ENCODE results near the gene HOOK1. TPM values are rescaled to one million over a fixed set of nuclear protein-coding genes. Genes with fewer than 3 reads are reported as not detected.

The HOOK1 gene
- polyA plus RNA-seq, 1 of the 3 experiments (the other 2 are of a cell fraction): 0.35 TPM

DNA sequence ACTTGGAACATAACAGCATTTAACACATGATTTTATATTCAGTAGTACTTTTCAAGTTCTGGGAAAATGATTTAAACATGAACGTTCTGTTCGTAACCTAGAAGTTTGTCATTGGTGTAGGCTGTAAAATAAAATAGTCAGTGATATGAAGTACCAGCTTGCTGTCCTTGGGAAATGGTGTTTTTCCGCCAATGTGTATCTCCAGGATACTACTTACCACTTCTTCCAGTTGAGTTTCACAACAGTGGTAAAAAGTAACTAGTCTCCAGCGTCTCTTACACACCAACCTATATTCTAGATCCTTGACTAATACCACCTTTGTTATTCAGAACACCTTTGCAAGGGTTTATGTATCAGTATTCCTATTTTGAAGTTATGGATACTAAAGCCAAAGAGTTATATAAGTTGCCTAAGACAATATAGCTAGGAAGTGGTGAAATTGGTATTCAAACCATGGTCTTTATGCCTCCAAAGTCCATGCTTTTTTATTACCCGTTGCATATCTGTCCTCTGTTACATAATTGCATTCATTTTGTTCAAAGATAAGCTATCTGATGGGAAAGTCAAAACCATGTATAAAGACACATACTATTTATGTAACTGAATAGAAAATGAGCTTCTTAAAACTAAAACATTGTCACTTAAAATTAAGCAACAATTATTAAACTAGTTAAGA, 43.1 kb downstream of the HOOK1 start:
- no peaks in the 10 kb centered on the region for H3K79me2 ChIP-seq (ENCODE audit: insufficient read depth)
- H3K9me3 ChIP-seq: no peaks in the 10 kb centered on the region
- ChIA-PET POLR2A (no interaction called here), CTCF (interaction anchor here (1.0 to 2.6 kb wide), 3 partner anchors 13 to 89 kb away, joined by 3 to 11 read pairs (median 3); no protein-coding TSS in a partner anchor)
- H3K4me3 ChIP-seq (ENCODE audit: low read depth in 2 of 2, low read length in 1 of 2): no peak overlapping the region
- no peaks in the 10 kb centered on the region for H3K27me3 ChIP-seq (ENCODE audit: insufficient read depth)
- H2AFZ ChIP-seq (ENCODE audit: low read depth): no peak overlapping the region
- no peaks in the 10 kb centered on the region for H3K4me1 ChIP-seq (ENCODE audit: control insufficient read depth in 1 of 2, insufficient read depth in 2 of 2, low read depth in 1 of 2, low read length in 1 of 2)
- H3K9ac ChIP-seq: no peak overlapping the region
- TF ChIP-seq RFX5 (IDR thresholded peaks at IDR 0.05; ENCODE audit: low read length) (no peak), FOXM1 (IDR thresholded peaks at IDR 0.05; ENCODE audit: low read depth) (no peak), TCF12 (IDR thresholded peaks at IDR 0.05) (no peak), TEAD4 (IDR thresholded peaks at IDR 0.05; ENCODE audit: borderline replicate concordance, insufficient read depth) (no peak), SIN3A (IDR thresholded peaks at IDR 0.05; ENCODE audit: borderline replicate concordance, low read depth, low read length) (no peak), TAF1 (IDR thresholded peaks at IDR 0.05; ENCODE audit: borderline replicate concordance, low read depth, low read length) (no peak)
- no peak overlapping the region for H3K4me2 ChIP-seq
- no peaks in the 10 kb centered on the region for H3K36me3 ChIP-seq (replicated peaks in 1 of 2; ENCODE audit: control insufficient read depth in 1 of 2, insufficient read depth in 2 of 2, low read length in 1 of 2)
- no peaks in the 10 kb centered on the region for H3F3A ChIP-seq (replicated peaks; ENCODE audit: insufficient read depth)
- WGBS (ENCODE audit: low lambda C conversion rate): 69% methylated on average over 5 of the region's 5 CpGs
- H4K20me1 ChIP-seq (ENCODE audit: insufficient read depth): no peaks in the 10 kb centered on the region
- no peak for DNase-seq
- H3K9me2 ChIP-seq: no peaks in the 10 kb centered on the region
- no peak overlapping the region for H3K27ac ChIP-seq (ENCODE audit: low read depth in 2 of 2, low read length in 1 of 2)

DNA sequence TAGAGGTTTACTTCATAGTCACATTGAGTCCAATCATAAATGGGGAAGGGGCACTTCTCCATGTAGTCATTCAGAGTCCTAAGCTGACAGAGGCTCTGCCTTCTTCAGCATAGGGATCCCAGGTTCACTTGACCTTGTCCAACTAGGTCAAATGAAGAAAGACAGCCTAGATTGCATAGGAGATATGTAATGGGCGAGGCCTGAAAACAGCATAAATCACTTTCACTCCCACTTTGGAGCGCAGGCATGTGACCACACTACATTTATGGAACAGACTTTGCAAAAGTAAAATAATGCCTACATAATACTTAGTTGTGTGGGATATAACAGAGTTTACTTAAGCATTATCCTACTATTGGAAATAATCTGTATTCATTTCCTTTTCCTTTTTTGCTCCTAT, 51.7 kb downstream of the HOOK1 start:
- H3K9me2 ChIP-seq: no peaks in the 10 kb centered on the region
- POLR2A ChIA-PET: no interaction called here
- no peaks in the 10 kb centered on the region for H3K9me3 ChIP-seq
- no peak overlapping the region for H3K4me2 ChIP-seq
- peaks cover 0 to 12% of the 10 kb centered on the region in 2 experiments for H3K36me3 ChIP-seq (replicated peaks in 1 of 2; ENCODE audit: control insufficient read depth in 1 of 2, insufficient read depth in 2 of 2, low read length in 1 of 2)
- no peaks in the 10 kb centered on the region for H3K79me2 ChIP-seq (ENCODE audit: insufficient read depth)
- DNase-seq: no peak
- no peak overlapping the region for H3K27ac ChIP-seq (ENCODE audit: low read depth in 2 of 2, low read length in 1 of 2)
- H3K4me1 ChIP-seq (ENCODE audit: control insufficient read depth in 1 of 2, insufficient read depth in 2 of 2, low read depth in 1 of 2, low read length in 1 of 2): no peaks in the 10 kb centered on the region
- H4K20me1 ChIP-seq (ENCODE audit: insufficient read depth): no peaks in the 10 kb centered on the region
- H2AFZ ChIP-seq (ENCODE audit: low read depth): no peak overlapping the region
- no peaks in the 10 kb centered on the region for H3F3A ChIP-seq (replicated peaks; ENCODE audit: insufficient read depth)
- WGBS (ENCODE audit: low lambda C conversion rate): 82% methylated on average over 2 of the region's 2 CpGs
- CTCF ChIA-PET: interaction anchor here (1.3 to 1.5 kb wide), 2 partner anchors 36 to 81 kb away, joined by 3 to 8 read pairs; no protein-coding TSS in a partner anchor
- no peaks in the 10 kb centered on the region for H3K27me3 ChIP-seq (ENCODE audit: insufficient read depth)
- no peak overlapping the region for H3K9ac ChIP-seq
- TF ChIP-seq, protein P1, sequence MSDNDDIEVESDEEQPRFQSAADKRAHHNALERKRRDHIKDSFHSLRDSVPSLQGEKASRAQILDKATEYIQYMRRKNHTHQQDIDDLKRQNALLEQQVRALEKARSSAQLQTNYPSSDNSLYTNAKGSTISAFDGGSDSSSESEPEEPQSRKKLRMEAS (IDR thresholded peaks at IDR 0.05; ENCODE audit: low read depth): no peak
- no peak for TF ChIP-seq FOXJ3 (CRISPR knock-in tag; IDR thresholded peaks at IDR 0.05)
- no peak for TF ChIP-seq NFIC (IDR thresholded peaks at IDR 0.05; ENCODE audit: borderline replicate concordance)
- TF ChIP-seq GABPA (IDR thresholded peaks at IDR 0.05; ENCODE audit: low read depth): no peak
- TF ChIP-seq TCF12 (IDR thresholded peaks at IDR 0.05): no peak
- TF ChIP-seq FOXM1 (IDR thresholded peaks at IDR 0.05; ENCODE audit: low read depth): no peak
- no peak for TF ChIP-seq JUND (IDR thresholded peaks at IDR 0.05)
- TF ChIP-seq, protein P2, sequence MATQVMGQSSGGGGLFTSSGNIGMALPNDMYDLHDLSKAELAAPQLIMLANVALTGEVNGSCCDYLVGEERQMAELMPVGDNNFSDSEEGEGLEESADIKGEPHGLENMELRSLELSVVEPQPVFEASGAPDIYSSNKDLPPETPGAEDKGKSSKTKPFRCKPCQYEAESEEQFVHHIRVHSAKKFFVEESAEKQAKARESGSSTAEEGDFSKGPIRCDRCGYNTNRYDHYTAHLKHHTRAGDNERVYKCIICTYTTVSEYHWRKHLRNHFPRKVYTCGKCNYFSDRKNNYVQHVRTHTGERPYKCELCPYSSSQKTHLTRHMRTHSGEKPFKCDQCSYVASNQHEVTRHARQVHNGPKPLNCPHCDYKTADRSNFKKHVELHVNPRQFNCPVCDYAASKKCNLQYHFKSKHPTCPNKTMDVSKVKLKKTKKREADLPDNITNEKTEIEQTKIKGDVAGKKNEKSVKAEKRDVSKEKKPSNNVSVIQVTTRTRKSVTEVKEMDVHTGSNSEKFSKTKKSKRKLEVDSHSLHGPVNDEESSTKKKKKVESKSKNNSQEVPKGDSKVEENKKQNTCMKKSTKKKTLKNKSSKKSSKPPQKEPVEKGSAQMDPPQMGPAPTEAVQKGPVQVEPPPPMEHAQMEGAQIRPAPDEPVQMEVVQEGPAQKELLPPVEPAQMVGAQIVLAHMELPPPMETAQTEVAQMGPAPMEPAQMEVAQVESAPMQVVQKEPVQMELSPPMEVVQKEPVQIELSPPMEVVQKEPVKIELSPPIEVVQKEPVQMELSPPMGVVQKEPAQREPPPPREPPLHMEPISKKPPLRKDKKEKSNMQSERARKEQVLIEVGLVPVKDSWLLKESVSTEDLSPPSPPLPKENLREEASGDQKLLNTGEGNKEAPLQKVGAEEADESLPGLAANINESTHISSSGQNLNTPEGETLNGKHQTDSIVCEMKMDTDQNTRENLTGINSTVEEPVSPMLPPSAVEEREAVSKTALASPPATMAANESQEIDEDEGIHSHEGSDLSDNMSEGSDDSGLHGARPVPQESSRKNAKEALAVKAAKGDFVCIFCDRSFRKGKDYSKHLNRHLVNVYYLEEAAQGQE (IDR thresholded peaks at IDR 0.05; ENCODE audit: low read depth, low read length): no peak
- TF ChIP-seq, protein P3, sequence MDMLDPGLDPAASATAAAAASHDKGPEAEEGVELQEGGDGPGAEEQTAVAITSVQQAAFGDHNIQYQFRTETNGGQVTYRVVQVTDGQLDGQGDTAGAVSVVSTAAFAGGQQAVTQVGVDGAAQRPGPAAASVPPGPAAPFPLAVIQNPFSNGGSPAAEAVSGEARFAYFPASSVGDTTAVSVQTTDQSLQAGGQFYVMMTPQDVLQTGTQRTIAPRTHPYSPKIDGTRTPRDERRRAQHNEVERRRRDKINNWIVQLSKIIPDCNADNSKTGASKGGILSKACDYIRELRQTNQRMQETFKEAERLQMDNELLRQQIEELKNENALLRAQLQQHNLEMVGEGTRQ (IDR thresholded peaks at IDR 0.05; ENCODE audit: borderline replicate concordance, low read depth, low read length): no peak
- TF ChIP-seq RCOR1 (IDR thresholded peaks at IDR 0.05; ENCODE audit: low read length): no peak
- TF ChIP-seq NRF1 (IDR thresholded peaks at IDR 0.05; ENCODE audit: low read depth, low read length): no peak
- no peak overlapping the region for H3K4me3 ChIP-seq (ENCODE audit: low read depth in 2 of 2, low read length in 1 of 2)

All from SK-N-SH (cell line).